Lower leg skin (tissue), 4 donors: ENCODE data around the gene FAM98C. TPM values are rescaled to one million over a fixed set of nuclear protein-coding genes. Genes with fewer than 3 reads are reported as not detected.

Experiments
- DNase-seq, 2 donors: peaks; one replicate each; pipeline ENCODE4 v3.0.0-alpha.2; 2019; ENCODE audit warnings: low spot score in 2 of 2
- H3K4me3 ChIP-seq: fragments of 200-600 bp; sonication (generic); 2 replicates; pipeline ENCODE4 v1.5.1; 2017; ENCODE audit warnings: mild to moderate bottlenecking, low read depth; ENCODE audit not compliant: poor library complexity, severe bottlenecking
- POLR2A ChIP-seq, 2 donors: fragments of 450-650 bp; IDR thresholded peaks; one replicate each; pipeline ENCODE4 v1.6.1; 2016 to 2017; ENCODE audit warnings: antibody characterized with exemption in 2 of 2, mild to moderate bottlenecking in 1 of 2, moderate library complexity in 1 of 2
- WGBS, 2 donors: methylation state at CpG; one replicate each; pipeline ENCODE4 v1.1.5; 2018; 5-methylcytosine and 5-hydroxymethylcytosine counted together
- intact Hi-C: fragments of 100-400 bp; cut with DNase I; formaldehyde crosslinking; loops from one replicate; pipeline ENCODE4 v1.15.0; 2023; ENCODE audit warnings: low total_unique reads
- total RNA-seq, 4 donors: library from RNA; depleted of rRNA; stranded (reverse); fragments of >200 nt; gene quantifications; one replicate each; pipeline ENCODE4 v1.1.0, GENCODE V29; 2016
- TF ChIP-seq, protein P1 (sequence below), 3 donors: fragments of 450-650 bp; IDR thresholded peaks; one replicate each; pipeline ENCODE4 v1.5.1; 2016; ENCODE audit warnings: antibody characterized with exemption in 3 of 3, mild to moderate bottlenecking in 3 of 3, moderate library complexity in 2 of 3

Gene FAM98C
- total RNA-seq, 4 donors from 2014 or later, result 53.6 to 68.5 (median 60.7) TPM

DNA sequence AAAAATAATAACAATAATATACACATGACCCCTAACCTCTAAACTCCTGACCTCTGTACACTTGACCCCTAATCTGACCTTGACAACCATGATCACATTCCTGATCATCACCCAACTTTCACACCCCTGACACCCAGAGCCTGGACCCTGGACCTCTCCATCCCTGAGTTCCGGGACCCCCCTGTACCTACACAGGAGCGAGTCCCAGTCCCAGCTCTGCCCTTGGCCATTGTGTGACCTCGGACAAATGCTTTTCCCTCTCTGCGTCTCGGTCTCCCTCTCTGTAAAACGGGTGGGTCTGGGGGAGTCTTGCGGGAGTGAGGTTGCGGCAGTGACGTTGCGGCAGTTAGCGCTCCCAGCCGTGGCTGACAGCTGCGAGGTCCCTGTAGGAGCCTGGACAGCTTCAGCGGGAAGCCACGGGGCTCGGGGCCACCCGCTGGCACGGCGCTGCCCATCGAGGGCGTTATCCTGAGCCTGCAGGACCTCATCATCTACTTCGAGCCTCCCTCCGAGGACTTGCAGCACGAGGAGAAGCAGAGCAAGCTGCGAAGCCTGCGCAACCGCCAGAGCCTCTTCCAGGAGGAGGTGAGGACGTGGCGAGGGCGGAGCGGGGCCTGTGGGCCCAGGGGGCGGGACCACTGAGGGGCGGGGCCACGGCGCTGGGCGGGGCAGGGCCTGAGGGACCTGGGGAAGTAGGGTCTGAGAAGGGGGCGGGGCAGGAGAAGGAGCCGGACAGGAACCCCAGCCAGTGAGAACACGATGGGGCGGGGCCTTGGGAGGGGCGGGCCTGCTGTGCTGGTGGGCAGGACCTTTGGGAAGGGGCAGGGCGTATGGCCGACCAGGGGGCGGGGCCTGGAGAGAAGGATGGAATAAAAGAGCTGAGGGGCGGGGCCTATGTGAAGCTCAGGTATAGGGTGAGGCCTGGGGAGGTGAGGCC, 49.8 kb downstream of the FAM98C start:
- intact Hi-C loops, result no loop called here
- TF ChIP-seq, protein P1, sequence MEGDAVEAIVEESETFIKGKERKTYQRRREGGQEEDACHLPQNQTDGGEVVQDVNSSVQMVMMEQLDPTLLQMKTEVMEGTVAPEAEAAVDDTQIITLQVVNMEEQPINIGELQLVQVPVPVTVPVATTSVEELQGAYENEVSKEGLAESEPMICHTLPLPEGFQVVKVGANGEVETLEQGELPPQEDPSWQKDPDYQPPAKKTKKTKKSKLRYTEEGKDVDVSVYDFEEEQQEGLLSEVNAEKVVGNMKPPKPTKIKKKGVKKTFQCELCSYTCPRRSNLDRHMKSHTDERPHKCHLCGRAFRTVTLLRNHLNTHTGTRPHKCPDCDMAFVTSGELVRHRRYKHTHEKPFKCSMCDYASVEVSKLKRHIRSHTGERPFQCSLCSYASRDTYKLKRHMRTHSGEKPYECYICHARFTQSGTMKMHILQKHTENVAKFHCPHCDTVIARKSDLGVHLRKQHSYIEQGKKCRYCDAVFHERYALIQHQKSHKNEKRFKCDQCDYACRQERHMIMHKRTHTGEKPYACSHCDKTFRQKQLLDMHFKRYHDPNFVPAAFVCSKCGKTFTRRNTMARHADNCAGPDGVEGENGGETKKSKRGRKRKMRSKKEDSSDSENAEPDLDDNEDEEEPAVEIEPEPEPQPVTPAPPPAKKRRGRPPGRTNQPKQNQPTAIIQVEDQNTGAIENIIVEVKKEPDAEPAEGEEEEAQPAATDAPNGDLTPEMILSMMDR (IDR thresholded peaks at IDR 0.05), result no peak
- no peak for TF ChIP-seq POLR2A (IDR thresholded peaks at IDR 0.05)
- H3K4me3 ChIP-seq, result no peak overlapping the region
- DNase-seq, result no peak
- WGBS, 2 donors, result 70 to 76% methylated on average over 45 of the region's 45 CpGs

DNA sequence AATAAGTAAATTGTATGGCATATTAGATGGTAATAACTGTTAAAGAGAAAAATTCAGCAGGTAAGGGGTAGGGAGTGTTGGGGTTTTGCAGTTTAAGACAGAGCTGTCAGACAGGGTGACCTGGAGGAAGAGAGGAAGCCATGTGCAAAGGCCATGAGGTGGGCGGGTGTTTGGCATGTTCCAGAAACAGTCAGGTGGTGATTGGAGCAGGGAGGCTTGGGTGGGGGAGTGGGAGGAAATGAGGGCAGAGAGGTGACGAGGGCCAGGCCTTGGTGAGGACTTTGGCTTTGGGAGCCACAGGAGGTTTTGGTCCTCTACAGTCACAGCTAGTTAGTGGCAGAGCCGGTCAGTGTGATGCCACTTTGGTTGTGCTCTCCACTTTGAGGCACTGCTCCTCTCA, 50.7 kb downstream of the FAM98C start:
- no peak for DNase-seq
- H3K4me3 ChIP-seq, result no peak overlapping the region
- 81 to 86% methylated on average over 3 of the region's 3 CpGs for WGBS, 2 donors
- intact Hi-C loops, result no loop called here
- TF ChIP-seq, protein P1 (IDR thresholded peaks at IDR 0.05), result no peak
- no peak for TF ChIP-seq POLR2A (IDR thresholded peaks at IDR 0.05)

GRCh38 chr19:38455031-38455430, 52.1 kb downstream of the FAM98C start:
- WGBS, 2 donors, result 61 to 64% methylated on average over 4 of the region's 4 CpGs
- no peak for DNase-seq
- no peak overlapping the region for H3K4me3 ChIP-seq
- intact Hi-C loops, result no loop called here
- TF ChIP-seq POLR2A (IDR thresholded peaks at IDR 0.05), result no peak
- TF ChIP-seq, protein P1 (IDR thresholded peaks at IDR 0.05), result no peak

GRCh38 chr19:38457202-38457601, 54.3 kb downstream of the FAM98C start:
- TF ChIP-seq, protein P1 (IDR thresholded peaks at IDR 0.05), result no peak
- TF ChIP-seq POLR2A (IDR thresholded peaks at IDR 0.05), result no peak
- no peak overlapping the region for H3K4me3 ChIP-seq
- WGBS, 2 donors, result 71 to 74% methylated on average over 5 of the region's 5 CpGs
- DNase-seq, result no peak
- intact Hi-C loops, result no loop called here

- no peak for DNase-seq
- intact Hi-C loops, result no loop called here
- no peak for TF ChIP-seq POLR2A (IDR thresholded peaks at IDR 0.05)
- TF ChIP-seq, protein P1 (IDR thresholded peaks at IDR 0.05), result no peak
- no peak overlapping the region for H3K4me3 ChIP-seq
- WGBS, 2 donors, result 90 to 91% methylated on average over 15 of the region's 15 CpGs
Measured at GRCh38 chr19:38457690-38458405, 55.0 kb downstream of the FAM98C start.

Other genes starting within 250 kb of the FAM98C start
- gene DPF1, start 178.9 kb upstream of the FAM98C start, total RNA-seq, result not detected
- 10 to 100 TPM in 1 of 4 donors, 1 to 10 TPM in 3; 3.8 to 19.6 (median 7.1) TPM for gene PPP1R14A, start 146.7 kb upstream of the FAM98C start, total RNA-seq
- 100 to 1,000 TPM; 401 to 505 (median 497) TPM for gene SPINT2, start 138.5 kb upstream of the FAM98C start, total RNA-seq
- 100 to 1,000 TPM; 373 to 601 (median 426) TPM for gene C19orf33, start 98.8 kb upstream of the FAM98C start, total RNA-seq
- gene YIF1B, start 87.1 kb upstream of the FAM98C start, total RNA-seq, result 10 to 100 TPM; 14.1 to 38.5 (median 25.5) TPM
- 10 to 100 TPM; 20.7 to 29.6 (median 25.5) TPM for gene KCNK6, start 83.2 kb upstream of the FAM98C start, total RNA-seq
- 1 to 10 TPM; 2.9 to 8.7 (median 5.1) TPM for gene CATSPERG, start 67.3 kb upstream of the FAM98C start, total RNA-seq
- 100 to 1,000 TPM; 222 to 319 (median 311) TPM for gene PSMD8, start 28.5 kb upstream of the FAM98C start, total RNA-seq
- 1 to 10 TPM in 3 of 4 donors, under 1 TPM in 1; 0.36 to 1.9 (median 1.5) TPM for gene GGN, start 15.1 kb upstream of the FAM98C start, total RNA-seq
- gene SPRED3, start 14.4 kb upstream of the FAM98C start, total RNA-seq, result 1 to 10 TPM in 2 of 4 donors, under 1 TPM in 2; 0.34 to 1.9 (median 1.1) TPM
- gene RASGRP4, start 23.1 kb downstream of the FAM98C start, total RNA-seq, result 1 to 10 TPM; 1.3 to 2.3 (median 1.7) TPM
- gene RYR1, start 30.6 kb downstream of the FAM98C start, total RNA-seq, result 10 to 100 TPM in 3 of 4 donors, 1 to 10 TPM in 1; 8.4 to 35.1 (median 16.6) TPM
- gene MAP4K1, start 214.9 kb downstream of the FAM98C start, total RNA-seq, result 1 to 10 TPM in 3 of 4 donors, under 1 TPM in 1; 0.80 to 9.8 (median 5.6) TPM
- 100 to 1,000 TPM; 417 to 543 (median 453) TPM for gene EIF3K, start 216.1 kb downstream of the FAM98C start, total RNA-seq
- 100 to 1,000 TPM; 411 to 572 (median 469) TPM for gene ACTN4, start 244.6 kb downstream of the FAM98C start, total RNA-seq